Measurements from ENCODE around the gene STKLD1. TPM values are rescaled to one million over a fixed set of nuclear protein-coding genes. Genes with fewer than 3 reads are reported as not detected.
"Not testable (repeated sequence)": the region's sequence is repeated elsewhere in the genome, so short reads cannot be mapped to it uniquely, and the experiment has no call there.

The STKLD1 gene
- total RNA-seq, 2 donors from 2014 or later: not detected

DNA sequence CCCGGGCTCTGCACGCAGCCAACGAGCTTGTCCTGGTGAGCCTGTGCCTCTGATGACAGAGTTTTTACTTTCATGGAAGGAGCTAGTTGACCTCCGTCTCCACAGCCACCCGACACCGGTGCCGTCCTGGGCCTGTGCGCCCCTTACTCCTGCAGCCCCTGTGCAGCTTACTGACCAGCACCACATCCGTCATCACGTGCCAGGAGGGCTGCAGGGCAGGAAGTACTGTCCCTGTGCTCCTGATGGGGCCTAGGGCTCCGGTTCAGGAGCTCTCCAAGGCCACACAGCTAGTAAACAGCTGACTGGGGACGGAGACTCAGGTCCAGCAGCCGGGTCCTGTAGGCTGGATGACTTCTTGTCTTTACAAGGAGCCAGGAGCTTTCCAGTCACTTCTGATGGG is 10.2 kb downstream of the STKLD1 start:
- no peaks in the 10 kb centered on the region for H3K27me3 ChIP-seq
- H3K9me3 ChIP-seq: no peaks in the 10 kb centered on the region
- H3K27ac ChIP-seq: no peak overlapping the region
- H3K4me1 ChIP-seq: no peaks in the 10 kb centered on the region
- TF ChIP-seq, protein P1, sequence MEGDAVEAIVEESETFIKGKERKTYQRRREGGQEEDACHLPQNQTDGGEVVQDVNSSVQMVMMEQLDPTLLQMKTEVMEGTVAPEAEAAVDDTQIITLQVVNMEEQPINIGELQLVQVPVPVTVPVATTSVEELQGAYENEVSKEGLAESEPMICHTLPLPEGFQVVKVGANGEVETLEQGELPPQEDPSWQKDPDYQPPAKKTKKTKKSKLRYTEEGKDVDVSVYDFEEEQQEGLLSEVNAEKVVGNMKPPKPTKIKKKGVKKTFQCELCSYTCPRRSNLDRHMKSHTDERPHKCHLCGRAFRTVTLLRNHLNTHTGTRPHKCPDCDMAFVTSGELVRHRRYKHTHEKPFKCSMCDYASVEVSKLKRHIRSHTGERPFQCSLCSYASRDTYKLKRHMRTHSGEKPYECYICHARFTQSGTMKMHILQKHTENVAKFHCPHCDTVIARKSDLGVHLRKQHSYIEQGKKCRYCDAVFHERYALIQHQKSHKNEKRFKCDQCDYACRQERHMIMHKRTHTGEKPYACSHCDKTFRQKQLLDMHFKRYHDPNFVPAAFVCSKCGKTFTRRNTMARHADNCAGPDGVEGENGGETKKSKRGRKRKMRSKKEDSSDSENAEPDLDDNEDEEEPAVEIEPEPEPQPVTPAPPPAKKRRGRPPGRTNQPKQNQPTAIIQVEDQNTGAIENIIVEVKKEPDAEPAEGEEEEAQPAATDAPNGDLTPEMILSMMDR (IDR thresholded peaks at IDR 0.05): no peak
- no peak for TF ChIP-seq POLR2A (IDR thresholded peaks at IDR 0.05)
- no peak overlapping the region for H3K4me3 ChIP-seq
- no peak for DNase-seq
- ATAC-seq: no peak
- intact Hi-C loops (cut with DNase I): no loop called here
- H3K36me3 ChIP-seq (replicated peaks in 1 of 2; ENCODE audit: insufficient read depth in 1 of 2, low read depth in 2 of 2): no peaks in the 10 kb centered on the region
- 76 to 85% methylated on average over 5 to 13 of the region's 13 CpGs for WGBS, 2 donors

DNA sequence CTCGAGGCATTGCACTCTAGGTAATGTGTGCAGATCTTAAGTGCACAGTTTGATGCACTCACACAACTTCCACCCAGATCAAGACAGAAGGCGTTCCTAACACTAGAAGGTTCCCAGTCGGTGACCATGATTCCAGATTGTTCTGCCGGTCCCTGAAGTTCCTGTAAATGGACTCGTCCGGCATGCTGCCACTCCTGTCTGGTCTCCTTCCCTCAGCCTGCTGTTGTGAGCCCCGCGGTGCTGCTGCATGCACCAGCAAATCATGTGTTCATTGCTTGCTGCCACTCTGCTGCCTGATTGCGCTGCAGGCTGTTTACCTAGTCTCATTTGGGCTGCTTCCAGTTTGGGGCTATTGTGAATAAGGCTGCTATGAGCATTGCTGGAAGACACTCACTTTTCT is 11.5 kb downstream of the STKLD1 start:
- no peaks in the 10 kb centered on the region for H3K27me3 ChIP-seq
- H3K4me1 ChIP-seq: no peaks in the 10 kb centered on the region
- WGBS, 2 donors: 67 to 78% methylated on average over 9 of the region's 9 CpGs
- no peak for DNase-seq
- TF ChIP-seq, protein P1 (IDR thresholded peaks at IDR 0.05): no peak
- TF ChIP-seq POLR2A (IDR thresholded peaks at IDR 0.05): no peak
- H3K27ac ChIP-seq: no peak overlapping the region
- no peaks in the 10 kb centered on the region for H3K36me3 ChIP-seq (replicated peaks in 1 of 2; ENCODE audit: insufficient read depth in 1 of 2, low read depth in 2 of 2)
- no peak overlapping the region for H3K4me3 ChIP-seq
- no peak for ATAC-seq
- H3K9me3 ChIP-seq: no peaks in the 10 kb centered on the region
- intact Hi-C loops (cut with DNase I): no loop called here

DNA sequence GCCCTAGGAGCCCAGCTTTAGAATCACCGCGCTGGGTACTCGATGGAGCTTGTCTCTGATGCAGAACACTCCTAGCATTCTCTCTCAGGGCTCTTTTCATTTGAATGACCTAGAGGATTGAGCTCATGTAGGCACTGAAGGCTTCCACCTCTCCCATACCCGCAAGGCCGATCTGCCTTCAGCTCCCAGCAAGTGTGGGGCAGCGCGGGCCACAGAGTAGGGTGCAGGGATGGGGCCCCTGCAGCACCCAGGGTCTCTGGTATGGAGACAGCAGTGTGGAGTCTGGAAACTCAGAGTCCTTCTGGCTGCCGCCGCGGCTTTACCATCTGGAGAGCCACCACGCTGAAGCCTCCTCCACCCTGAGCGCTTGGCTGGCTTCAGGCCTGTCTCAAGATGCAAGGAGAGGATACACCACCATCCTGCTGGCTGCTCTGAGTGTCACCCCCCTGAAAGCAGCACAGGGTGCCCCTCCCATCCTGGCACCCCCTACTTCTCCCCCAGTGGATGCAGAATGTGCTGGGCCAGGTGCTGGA is 12.9 kb downstream of the STKLD1 start:
- H3K9me3 ChIP-seq: no peaks in the 10 kb centered on the region
- TF ChIP-seq, protein P1 (IDR thresholded peaks at IDR 0.05): no peak
- TF ChIP-seq POLR2A (IDR thresholded peaks at IDR 0.05): no peak
- H3K27ac ChIP-seq: no peak overlapping the region
- 95 to 100% methylated on average over 2 to 12 of the region's 12 CpGs for WGBS, 2 donors
- intact Hi-C loops (cut with DNase I): no loop called here
- no peak overlapping the region for H3K4me3 ChIP-seq
- no peak for ATAC-seq
- no peaks in the 10 kb centered on the region for H3K36me3 ChIP-seq (replicated peaks in 1 of 2; ENCODE audit: insufficient read depth in 1 of 2, low read depth in 2 of 2)
- no peaks in the 10 kb centered on the region for H3K27me3 ChIP-seq
- no peaks in the 10 kb centered on the region for H3K4me1 ChIP-seq
- DNase-seq: no peak

DNA sequence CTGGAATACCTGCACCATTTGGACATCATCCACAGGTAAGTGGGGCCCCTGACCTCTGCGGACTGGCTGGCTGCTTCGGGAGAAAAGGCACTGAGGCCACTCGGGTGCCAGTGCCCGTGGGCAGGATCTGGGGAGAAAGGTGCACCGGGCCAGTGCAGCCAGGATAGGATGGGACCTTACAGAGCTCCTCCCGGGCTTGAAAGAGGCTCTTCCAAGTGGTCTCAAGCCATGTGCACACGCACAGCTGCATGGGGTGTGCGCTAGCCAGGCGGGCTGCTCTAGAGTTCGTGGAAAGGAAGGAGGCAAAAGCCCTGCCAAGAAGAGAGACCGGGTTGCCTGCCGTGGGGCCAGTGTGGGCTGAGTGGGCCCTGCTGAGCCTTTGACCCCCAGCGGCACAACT is 13.4 kb downstream of the STKLD1 start:
- Histone ChIP-seq H3K27me3 (no peaks in the 10 kb centered on the region), H3K36me3 (replicated peaks in 1 of 2; ENCODE audit: insufficient read depth in 1 of 2, low read depth in 2 of 2) (no peaks in the 10 kb centered on the region), H3K4me1 (no peaks in the 10 kb centered on the region), H3K4me3 (no peak overlapping the region), H3K27ac (no peak overlapping the region), H3K9me3 (no peaks in the 10 kb centered on the region)
- intact Hi-C loops (cut with DNase I): no loop called here
- no peak for ATAC-seq
- DNase-seq: no peak
- 79 to 81% methylated on average over 7 to 13 of the region's 13 CpGs for WGBS, 2 donors
- TF ChIP-seq POLR2A (IDR thresholded peaks at IDR 0.05): no peak
- TF ChIP-seq, protein P1 (IDR thresholded peaks at IDR 0.05): no peak

DNA sequence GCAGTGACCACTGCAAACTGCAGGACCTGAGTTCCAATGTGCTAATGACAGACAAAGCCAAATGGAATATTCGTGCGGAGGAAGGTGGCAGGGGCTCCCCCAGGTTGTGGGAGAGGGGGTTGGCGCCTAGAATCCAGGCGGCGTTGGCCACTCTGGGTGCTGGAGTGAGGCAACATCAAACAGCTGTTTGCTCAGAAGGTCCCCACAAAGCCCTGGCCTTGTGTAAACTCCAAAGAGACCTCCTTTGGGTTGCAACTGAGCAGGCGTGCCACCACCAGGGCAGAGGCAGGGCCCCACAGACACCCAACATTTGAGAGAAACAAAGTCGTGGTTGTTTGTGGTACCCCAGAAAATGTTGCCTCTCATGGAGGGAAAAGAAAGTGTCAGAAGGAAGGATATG is 14.5 kb downstream of the STKLD1 start:
- Histone ChIP-seq H3K4me3 (no peak overlapping the region), H3K27ac (no peak overlapping the region), H3K9me3 (no peaks in the 10 kb centered on the region), H3K27me3 (peaks cover 0 to 4% of the 10 kb centered on the region in 2 donors), H3K4me1 (no peaks in the 10 kb centered on the region), H3K36me3 (replicated peaks in 1 of 2; ENCODE audit: insufficient read depth in 1 of 2, low read depth in 2 of 2) (no peaks in the 10 kb centered on the region)
- DNase-seq: no peak
- 59 to 64% methylated on average over 7 of the region's 7 CpGs for WGBS, 2 donors
- TF ChIP-seq, protein P1 (IDR thresholded peaks at IDR 0.05): no peak
- TF ChIP-seq POLR2A (IDR thresholded peaks at IDR 0.05): no peak
- no peak for ATAC-seq
- intact Hi-C loops (cut with DNase I): no loop called here

DNA sequence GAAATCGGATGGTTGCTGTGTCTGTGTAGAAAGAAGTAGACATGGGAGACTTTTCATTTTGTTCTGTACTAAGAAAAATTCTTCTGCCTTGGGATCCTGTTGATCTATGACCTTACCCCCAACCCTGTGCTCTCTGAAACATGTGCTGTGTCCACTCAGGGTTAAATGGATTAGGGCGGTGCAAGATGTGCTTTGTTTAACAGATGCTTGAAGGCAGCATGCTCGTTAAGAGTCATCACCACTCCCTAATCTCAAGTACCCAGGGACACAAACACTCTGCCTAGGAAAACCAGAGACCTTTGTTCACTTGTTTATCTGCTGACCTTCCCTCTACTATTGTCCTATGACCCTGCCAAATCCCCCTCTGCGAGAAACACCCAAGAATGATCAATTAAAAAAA is 15.3 kb downstream of the STKLD1 start:
- H3K9me3 ChIP-seq; H3K36me3 ChIP-seq (replicated peaks in 1 of 2; ENCODE audit: insufficient read depth in 1 of 2, low read depth in 2 of 2); H3K4me1 ChIP-seq; H3K27ac ChIP-seq; intact Hi-C loops (cut with DNase I); ATAC-seq; DNase-seq; H3K4me3 ChIP-seq; H3K27me3 ChIP-seq: not testable (repeated sequence)
- 30 to 31% methylated on average over 1 to 3 of the region's 4 CpGs for WGBS, 2 donors

DNA sequence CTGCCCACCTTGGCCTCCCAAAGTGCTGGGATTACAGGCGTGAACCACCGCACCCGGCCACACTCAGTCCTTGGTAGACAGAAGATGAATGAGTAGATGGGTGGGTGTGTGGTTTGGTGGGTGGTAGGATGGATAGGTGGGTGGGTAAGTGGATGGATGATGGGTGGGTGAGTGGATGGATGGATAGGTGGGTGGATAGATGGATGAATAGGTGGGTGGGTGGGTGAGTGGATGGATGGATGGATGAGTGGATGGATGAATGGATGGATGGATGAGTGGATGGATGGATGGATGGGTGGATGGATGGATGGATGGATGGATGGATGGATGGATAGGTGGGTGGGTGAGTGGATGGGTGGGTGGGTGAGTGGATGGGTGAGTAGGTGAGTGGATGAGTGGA is 16.1 kb downstream of the STKLD1 start:
- H3K27ac ChIP-seq; H3K36me3 ChIP-seq (replicated peaks in 1 of 2; ENCODE audit: insufficient read depth in 1 of 2, low read depth in 2 of 2); H3K4me3 ChIP-seq; DNase-seq; intact Hi-C loops (cut with DNase I); ATAC-seq; H3K27me3 ChIP-seq; H3K9me3 ChIP-seq; H3K4me1 ChIP-seq: not testable (repeated sequence)
- WGBS, 2 donors: 88 to 96% methylated on average over 3 of the region's 3 CpGs

Data from body of pancreas (tissue), 4 donors.